ENCODE measurements around the gene SLC35A3. TPM values are rescaled to one million over a fixed set of nuclear protein-coding genes. Genes with fewer than 3 reads are reported as not detected.

SLC35A3 gene
- total and polyA plus RNA-seq, 4 donors, result 7.4 to 30.2 (median 19.8) TPM

DNA sequence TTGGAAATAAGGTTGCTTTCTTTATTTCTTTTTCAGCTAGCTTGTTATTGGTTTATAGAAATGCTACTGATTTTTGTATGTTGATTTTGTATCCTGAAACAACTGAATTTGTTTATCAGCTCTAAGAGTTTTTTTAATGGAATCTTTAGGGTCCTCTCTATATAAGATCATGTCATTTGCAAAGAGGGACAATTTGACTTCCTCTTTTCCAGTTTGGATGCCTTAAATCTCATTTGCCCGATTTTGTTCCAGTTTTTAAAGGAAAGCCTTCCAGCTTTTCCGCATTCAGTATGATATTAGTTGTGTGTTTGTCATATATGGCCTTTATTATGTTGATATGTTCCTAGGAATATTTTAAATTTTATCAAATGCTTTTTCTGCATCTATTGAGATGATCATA lies 31.7 kb downstream of the SLC35A3 start:
- intact Hi-C loops (cut with DNase I), result no loop called here
- ATAC-seq (ENCODE audit: low FRiP score), result no peak
- Histone ChIP-seq H3K4me1 (ENCODE audit: control insufficient read depth in 1 of 2, insufficient read depth in 2 of 2, low read length in 2 of 2) (no peaks in the 10 kb centered on the region), H3K27ac (ENCODE audit: low read depth in 1 of 2, low read length in 2 of 2) (no peak overlapping the region), H3K9me3 (ENCODE audit: control insufficient read depth, low read length) (no peaks in the 10 kb centered on the region), H3K36me3 (ENCODE audit: control insufficient read depth in 1 of 2, insufficient read depth in 2 of 2, low read length in 1 of 2) (no peaks in the 10 kb centered on the region), H3K27me3 (ENCODE audit: control insufficient read depth in 1 of 2, insufficient read depth in 2 of 2, low read length in 1 of 2) (no peaks in the 10 kb centered on the region), H3K4me3 (ENCODE audit: low read length in 2 of 2) (no peak overlapping the region)
- WGBS, 2 donors, result 94 to 97% methylated on average over 2 of the region's 2 CpGs
- DNase-seq, result no peak

DNA sequence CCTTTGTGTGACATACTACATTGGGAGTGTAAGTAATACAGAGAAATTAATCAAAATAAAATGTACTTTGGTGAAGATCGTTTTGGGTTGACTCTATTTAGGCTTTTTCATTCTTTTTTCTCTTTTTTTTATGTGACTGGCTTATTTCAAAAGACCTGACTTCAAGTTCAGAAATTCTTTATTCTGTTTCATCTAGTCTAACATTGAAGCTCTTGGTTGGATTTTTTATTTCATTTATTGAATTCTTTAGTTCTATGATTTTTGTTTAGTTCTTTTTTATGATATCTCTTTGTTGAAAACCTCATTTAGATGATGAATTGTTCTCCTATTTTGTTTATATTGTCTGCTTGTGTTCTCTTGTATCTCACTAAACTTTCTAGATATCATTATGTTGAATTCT lies 35.6 kb downstream of the SLC35A3 start:
- intact Hi-C loops (cut with DNase I), result no loop called here
- DNase-seq (no peak), ATAC-seq (ENCODE audit: low FRiP score) (no peak)
- H3K27me3 ChIP-seq (ENCODE audit: control insufficient read depth in 1 of 2, insufficient read depth in 2 of 2, low read length in 1 of 2), result no peaks in the 10 kb centered on the region
- 93 to 100% methylated on average over 1 of the region's 1 CpG for WGBS, 2 donors
- no peak overlapping the region for H3K27ac ChIP-seq (ENCODE audit: low read depth in 1 of 2, low read length in 2 of 2)
- no peak overlapping the region for H3K4me3 ChIP-seq (ENCODE audit: low read length in 2 of 2)
- H3K4me1 ChIP-seq (ENCODE audit: control insufficient read depth in 1 of 2, insufficient read depth in 2 of 2, low read length in 2 of 2), result no peaks in the 10 kb centered on the region
- H3K36me3 ChIP-seq (ENCODE audit: control insufficient read depth in 1 of 2, insufficient read depth in 2 of 2, low read length in 1 of 2), result peaks cover 2 to 4% of the 10 kb centered on the region in 2 donors
- H3K9me3 ChIP-seq (ENCODE audit: control insufficient read depth, low read length), result no peaks in the 10 kb centered on the region

GRCh38 chr1:100006688-100007087 lies 36.9 kb downstream of the SLC35A3 start:
- DNase-seq (no peak), ATAC-seq (ENCODE audit: low FRiP score) (no peak)
- H3K4me1 ChIP-seq (ENCODE audit: control insufficient read depth in 1 of 2, insufficient read depth in 2 of 2, low read length in 2 of 2), result no peaks in the 10 kb centered on the region
- no peak overlapping the region for H3K27ac ChIP-seq (ENCODE audit: low read depth in 1 of 2, low read length in 2 of 2)
- no peak overlapping the region for H3K4me3 ChIP-seq (ENCODE audit: low read length in 2 of 2)
- H3K9me3 ChIP-seq (ENCODE audit: control insufficient read depth, low read length), result no peaks in the 10 kb centered on the region
- H3K27me3 ChIP-seq (ENCODE audit: control insufficient read depth in 1 of 2, insufficient read depth in 2 of 2, low read length in 1 of 2), result no peaks in the 10 kb centered on the region
- 82 to 86% methylated on average over 2 of the region's 2 CpGs for WGBS, 2 donors
- H3K36me3 ChIP-seq (ENCODE audit: control insufficient read depth in 1 of 2, insufficient read depth in 2 of 2, low read length in 1 of 2), result peaks cover 2 to 4% of the 10 kb centered on the region in 2 donors
- intact Hi-C loops (cut with DNase I), result no loop called here

- ATAC-seq (ENCODE audit: low FRiP score) (no peak), DNase-seq (no peak)
- no peaks in the 10 kb centered on the region for H3K9me3 ChIP-seq (ENCODE audit: control insufficient read depth, low read length)
- H3K27me3 ChIP-seq (ENCODE audit: control insufficient read depth in 1 of 2, insufficient read depth in 2 of 2, low read length in 1 of 2), result no peaks in the 10 kb centered on the region
- H3K4me1 ChIP-seq (ENCODE audit: control insufficient read depth in 1 of 2, insufficient read depth in 2 of 2, low read length in 2 of 2), result no peaks in the 10 kb centered on the region
- H3K4me3 ChIP-seq (ENCODE audit: low read length in 2 of 2), result no peak overlapping the region
- intact Hi-C loops (cut with DNase I), result no loop called here
- H3K27ac ChIP-seq (ENCODE audit: low read depth in 1 of 2, low read length in 2 of 2), result no peak overlapping the region
- H3K36me3 ChIP-seq (ENCODE audit: control insufficient read depth in 1 of 2, insufficient read depth in 2 of 2, low read length in 1 of 2), result peaks cover 2 to 8% of the 10 kb centered on the region in 2 donors
These were observed 39.7 kb downstream of the SLC35A3 start for GRCh38 chr1:100009458-100009857.

DNA sequence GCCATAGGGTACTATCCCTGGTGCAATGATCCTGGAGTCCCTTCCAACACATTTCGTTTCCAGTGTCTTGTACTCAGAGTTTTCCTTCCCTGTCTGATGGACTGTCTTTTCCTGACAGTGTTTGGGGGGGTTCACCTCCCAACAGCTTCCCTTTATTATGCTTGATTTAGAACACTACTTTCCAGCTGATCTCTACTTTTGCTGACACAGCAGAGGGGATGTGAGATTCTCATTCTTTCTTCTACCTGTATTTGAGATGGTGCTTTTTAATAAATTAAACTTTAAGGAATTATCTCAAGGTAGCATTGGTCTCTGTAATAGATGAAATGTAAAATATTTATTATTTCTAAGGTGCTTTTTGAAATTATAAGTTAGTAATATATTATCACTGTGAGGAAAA lies 41.0 kb downstream of the SLC35A3 start:
- Histone ChIP-seq H3K9me3 (ENCODE audit: control insufficient read depth, low read length) (no peaks in the 10 kb centered on the region), H3K27me3 (ENCODE audit: control insufficient read depth in 1 of 2, insufficient read depth in 2 of 2, low read length in 1 of 2) (no peaks in the 10 kb centered on the region), H3K36me3 (ENCODE audit: control insufficient read depth in 1 of 2, insufficient read depth in 2 of 2, low read length in 1 of 2) (peaks cover 2 to 8% of the 10 kb centered on the region in 2 donors), H3K27ac (ENCODE audit: low read depth in 1 of 2, low read length in 2 of 2) (no peak overlapping the region), H3K4me1 (ENCODE audit: control insufficient read depth in 1 of 2, insufficient read depth in 2 of 2, low read length in 2 of 2) (no peaks in the 10 kb centered on the region), H3K4me3 (ENCODE audit: low read length in 2 of 2) (no peak overlapping the region)
- DNase-seq (no peak), ATAC-seq (ENCODE audit: low FRiP score) (no peak)
- intact Hi-C loops (cut with DNase I), result no loop called here
- WGBS, 2 donors, result 98 to 100% methylated on average over 1 of the region's 1 CpG

DNA sequence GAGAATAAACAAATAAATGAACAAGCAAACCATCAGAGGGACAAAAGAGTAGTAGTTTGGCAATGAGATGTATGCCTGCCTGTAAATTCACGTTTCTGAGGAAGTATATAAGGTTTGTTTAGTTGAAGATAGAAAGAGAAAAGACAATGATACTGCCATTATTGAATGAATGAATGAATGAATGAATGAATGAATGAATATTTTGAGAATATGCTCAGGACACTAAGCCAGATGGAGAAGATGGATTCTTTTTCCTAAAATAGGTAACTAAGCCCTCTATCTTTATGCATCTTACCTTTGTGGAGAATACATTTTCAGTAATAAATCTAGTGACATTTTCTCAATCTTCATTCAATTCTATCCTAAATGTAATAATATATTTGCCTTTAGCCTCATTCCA lies 49.4 kb downstream of the SLC35A3 start:
- H3K36me3 ChIP-seq (ENCODE audit: control insufficient read depth in 1 of 2, insufficient read depth in 2 of 2, low read length in 1 of 2), result no peaks in the 10 kb centered on the region
- ATAC-seq (ENCODE audit: low FRiP score) (no peak), DNase-seq (no peak)
- no peaks in the 10 kb centered on the region for H3K4me1 ChIP-seq (ENCODE audit: control insufficient read depth in 1 of 2, insufficient read depth in 2 of 2, low read length in 2 of 2)
- intact Hi-C loops (cut with DNase I), result no loop called here
- 84 to 92% methylated on average over 1 of the region's 1 CpG for WGBS, 2 donors
- no peak overlapping the region for H3K27ac ChIP-seq (ENCODE audit: low read depth in 1 of 2, low read length in 2 of 2)
- H3K27me3 ChIP-seq (ENCODE audit: control insufficient read depth in 1 of 2, insufficient read depth in 2 of 2, low read length in 1 of 2), result no peaks in the 10 kb centered on the region
- no peaks in the 10 kb centered on the region for H3K9me3 ChIP-seq (ENCODE audit: control insufficient read depth, low read length)
- H3K4me3 ChIP-seq (ENCODE audit: low read length in 2 of 2), result no peak overlapping the region

DNA sequence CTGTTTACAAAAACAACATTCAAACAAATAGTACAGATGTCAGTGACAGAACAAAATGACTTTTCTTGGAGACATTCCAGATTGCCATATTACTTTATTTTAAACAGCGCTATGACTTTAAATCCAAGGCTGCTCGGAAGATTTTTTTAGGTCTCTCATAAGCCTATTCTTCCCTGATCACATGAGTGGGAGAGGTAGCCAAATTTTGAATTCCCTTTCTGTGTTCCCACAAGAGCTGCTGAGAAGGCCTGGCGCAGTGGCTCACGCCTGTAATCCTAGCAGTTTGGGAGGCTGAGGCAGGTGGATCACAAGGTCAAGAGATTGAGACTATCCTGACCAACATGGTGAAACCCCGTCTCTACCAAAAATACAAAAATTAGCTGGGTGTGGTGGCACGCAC lies 53.7 kb downstream of the SLC35A3 start:
- intact Hi-C loops (cut with DNase I), result no loop called here
- DNase-seq (no peak), ATAC-seq (ENCODE audit: low FRiP score) (no peak)
- no peaks in the 10 kb centered on the region for H3K4me1 ChIP-seq (ENCODE audit: control insufficient read depth in 1 of 2, insufficient read depth in 2 of 2, low read length in 2 of 2)
- H3K27me3 ChIP-seq (ENCODE audit: control insufficient read depth in 1 of 2, insufficient read depth in 2 of 2, low read length in 1 of 2), result no peaks in the 10 kb centered on the region
- no peaks in the 10 kb centered on the region for H3K9me3 ChIP-seq (ENCODE audit: control insufficient read depth, low read length)
- 92 to 96% methylated on average over 6 of the region's 6 CpGs for WGBS, 2 donors
- H3K4me3 ChIP-seq (ENCODE audit: low read length in 2 of 2), result no peak overlapping the region
- H3K36me3 ChIP-seq (ENCODE audit: control insufficient read depth in 1 of 2, insufficient read depth in 2 of 2, low read length in 1 of 2), result peaks cover 0 to 2% of the 10 kb centered on the region in 2 donors
- H3K27ac ChIP-seq (ENCODE audit: low read depth in 1 of 2, low read length in 2 of 2), result no peak overlapping the region

DNA sequence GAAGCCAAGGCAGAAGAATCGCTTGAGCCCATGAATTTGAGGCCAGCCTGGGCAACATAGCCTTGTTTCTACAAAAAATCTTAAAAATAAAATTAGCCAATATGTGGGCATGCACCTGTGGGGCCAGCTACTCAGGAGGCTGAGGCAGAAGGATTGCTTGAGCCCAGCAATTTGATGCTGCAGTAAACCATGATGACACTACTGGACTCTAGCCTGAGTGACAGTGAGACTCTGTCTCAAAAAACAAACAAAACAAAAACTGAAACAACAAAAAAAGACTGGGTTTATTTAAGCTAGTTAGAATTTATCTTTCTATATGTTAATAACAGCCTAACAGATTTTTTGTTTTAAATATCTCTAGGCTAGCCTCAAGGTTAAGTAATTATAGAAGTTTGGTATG lies 57.4 kb downstream of the SLC35A3 start:
- peaks cover 2 to 3% of the 10 kb centered on the region in 2 donors for H3K36me3 ChIP-seq (ENCODE audit: control insufficient read depth in 1 of 2, insufficient read depth in 2 of 2, low read length in 1 of 2)
- intact Hi-C loops (cut with DNase I), result no loop called here
- no peaks in the 10 kb centered on the region for H3K9me3 ChIP-seq (ENCODE audit: control insufficient read depth, low read length)
- DNase-seq (no peak), ATAC-seq (ENCODE audit: low FRiP score) (no peak)
- 89 to 96% methylated on average over 1 of the region's 1 CpG for WGBS, 2 donors
- no peaks in the 10 kb centered on the region for H3K4me1 ChIP-seq (ENCODE audit: control insufficient read depth in 1 of 2, insufficient read depth in 2 of 2, low read length in 2 of 2)
- H3K27ac ChIP-seq (ENCODE audit: low read depth in 1 of 2, low read length in 2 of 2), result no peak overlapping the region
- no peak overlapping the region for H3K4me3 ChIP-seq (ENCODE audit: low read length in 2 of 2)
- no peaks in the 10 kb centered on the region for H3K27me3 ChIP-seq (ENCODE audit: control insufficient read depth in 1 of 2, insufficient read depth in 2 of 2, low read length in 1 of 2)

DNA sequence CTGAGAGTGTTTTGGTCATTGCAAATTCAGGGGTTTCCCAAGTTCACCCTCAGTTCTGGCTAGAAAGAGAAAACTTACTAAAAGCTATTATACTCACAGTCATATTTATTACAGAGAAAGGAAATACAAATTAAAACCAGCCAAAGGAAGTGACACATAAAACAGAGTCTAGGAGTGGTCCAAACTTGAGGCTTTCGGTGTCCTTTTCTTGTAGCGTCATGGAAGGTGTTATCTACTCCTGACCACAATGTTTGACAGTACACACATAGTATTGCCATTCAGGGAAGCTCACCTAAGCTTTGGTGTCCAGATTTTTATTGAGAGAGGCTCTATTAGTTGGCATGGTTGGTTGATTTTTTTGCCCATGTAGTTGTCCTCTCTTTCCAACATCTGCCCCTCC lies 59.0 kb downstream of the SLC35A3 start:
- ATAC-seq (ENCODE audit: low FRiP score) (no peak), DNase-seq (no peak)
- Histone ChIP-seq H3K27ac (ENCODE audit: low read depth in 1 of 2, low read length in 2 of 2) (no peak overlapping the region), H3K36me3 (ENCODE audit: control insufficient read depth in 1 of 2, insufficient read depth in 2 of 2, low read length in 1 of 2) (peaks cover 2 to 3% of the 10 kb centered on the region in 2 donors), H3K9me3 (ENCODE audit: control insufficient read depth, low read length) (no peaks in the 10 kb centered on the region), H3K27me3 (ENCODE audit: control insufficient read depth in 1 of 2, insufficient read depth in 2 of 2, low read length in 1 of 2) (no peaks in the 10 kb centered on the region), H3K4me1 (ENCODE audit: control insufficient read depth in 1 of 2, insufficient read depth in 2 of 2, low read length in 2 of 2) (no peaks in the 10 kb centered on the region), H3K4me3 (ENCODE audit: low read length in 2 of 2) (no peak overlapping the region)
- WGBS, 2 donors, result 97 to 100% methylated on average over 2 of the region's 2 CpGs
- intact Hi-C loops (cut with DNase I), result no loop called here
